ENCODE measurements around the gene VAMP2.

The VAMP2 gene

GRCh38 chr17:8154608-8155155, 8.1 kb downstream of the VAMP2 start:
- Histone ChIP-seq H3K4me3 (ENCODE audit: insufficient read depth, low read length, poor library complexity, severe bottlenecking) (no peak overlapping the region), H3K4me2 (ENCODE audit: low read depth, low read length, poor library complexity, severe bottlenecking) (no peak overlapping the region), H3F3A (ENCODE audit: insufficient read depth) (peaks cover 8% of the 10 kb centered on the region; the same call in 1 of the 2 replicates), H3K27ac (ENCODE audit: low read depth, low read length) (no peak overlapping the region), H3K9me3 (ENCODE audit: insufficient read depth, low read length) (no peaks in the 10 kb centered on the region), H3K79me2 (ENCODE audit: insufficient read depth, low read length) (peaks cover 8% of the 10 kb centered on the region; the same call in 1 of the 2 replicates), H4K20me1 (ENCODE audit: low read depth, low read length) (no peaks in the 10 kb centered on the region), H3K36me3 (ENCODE audit: low read length) (no peaks in the 10 kb centered on the region), H3K9me2 (replicated peaks; ENCODE audit: insufficient read depth, low read length) (no peaks in the 10 kb centered on the region), H2AFZ (ENCODE audit: low read depth, low read length, severe bottlenecking) (no peak overlapping the region), H3K9ac (ENCODE audit: low read length) (no peak overlapping the region; the same call in 1 of the 2 replicates), H3K27me3 (ENCODE audit: low read length) (no peaks in the 10 kb centered on the region)
- TF ChIP-seq EZH2phosphoT487 (conservative IDR thresholded peaks at IDR 0.05; ENCODE audit: low read length) (no peak), CTCF (IDR thresholded peaks at IDR 0.05; ENCODE audit: insufficient read depth, low read length, poor library complexity, severe bottlenecking) (no peak)

- Histone ChIP-seq H3K9ac (ENCODE audit: low read length) (no peak overlapping the region; the same call in 1 of the 2 replicates), H3K79me2 (ENCODE audit: insufficient read depth, low read length) (peaks cover 8% of the 10 kb centered on the region; the same call in 1 of the 2 replicates), H3K9me3 (ENCODE audit: insufficient read depth, low read length) (no peaks in the 10 kb centered on the region), H3K36me3 (ENCODE audit: low read length) (no peaks in the 10 kb centered on the region), H3K4me3 (ENCODE audit: insufficient read depth, low read length, poor library complexity, severe bottlenecking) (no peak overlapping the region), H3K27ac (ENCODE audit: low read depth, low read length) (no peak overlapping the region), H3K27me3 (ENCODE audit: low read length) (no peaks in the 10 kb centered on the region), H3F3A (ENCODE audit: insufficient read depth) (peaks cover 8% of the 10 kb centered on the region; the same call in 1 of the 2 replicates), H4K20me1 (ENCODE audit: low read depth, low read length) (no peaks in the 10 kb centered on the region), H3K4me2 (ENCODE audit: low read depth, low read length, poor library complexity, severe bottlenecking) (peak overlapping the region; percentile 35), H3K9me2 (replicated peaks; ENCODE audit: insufficient read depth, low read length) (no peaks in the 10 kb centered on the region), H2AFZ (ENCODE audit: low read depth, low read length, severe bottlenecking) (no peak overlapping the region)
- no peak for TF ChIP-seq EZH2phosphoT487 (conservative IDR thresholded peaks at IDR 0.05; ENCODE audit: low read length)
- TF ChIP-seq CTCF (IDR thresholded peaks at IDR 0.05; ENCODE audit: insufficient read depth, low read length, poor library complexity, severe bottlenecking), result no peak
Observed at GRCh38 chr17:8153957-8154607, 8.7 kb downstream of the VAMP2 start.

GRCh38 chr17:8153525-8153956, 9.2 kb downstream of the VAMP2 start:
- H3F3A ChIP-seq (ENCODE audit: insufficient read depth), result peaks cover 6% of the 10 kb centered on the region; the same call in 1 of the 2 replicates
- H3K4me3 ChIP-seq (ENCODE audit: insufficient read depth, low read length, poor library complexity, severe bottlenecking), result no peak overlapping the region
- H3K79me2 ChIP-seq (ENCODE audit: insufficient read depth, low read length), result peaks cover 8% of the 10 kb centered on the region; the same call in 1 of the 2 replicates
- no peaks in the 10 kb centered on the region for H3K36me3 ChIP-seq (ENCODE audit: low read length)
- H3K9me2 ChIP-seq (replicated peaks; ENCODE audit: insufficient read depth, low read length), result no peaks in the 10 kb centered on the region
- H3K9ac ChIP-seq (ENCODE audit: low read length), result no peak overlapping the region
- no peak overlapping the region for H3K4me2 ChIP-seq (ENCODE audit: low read depth, low read length, poor library complexity, severe bottlenecking)
- no peaks in the 10 kb centered on the region for H3K27me3 ChIP-seq (ENCODE audit: low read length)
- H3K9me3 ChIP-seq (ENCODE audit: insufficient read depth, low read length), result no peaks in the 10 kb centered on the region
- H2AFZ ChIP-seq (ENCODE audit: low read depth, low read length, severe bottlenecking), result no peak overlapping the region
- TF ChIP-seq CTCF (IDR thresholded peaks at IDR 0.05; ENCODE audit: insufficient read depth, low read length, poor library complexity, severe bottlenecking) (no peak), EZH2phosphoT487 (conservative IDR thresholded peaks at IDR 0.05; ENCODE audit: low read length) (no peak)
- no peaks in the 10 kb centered on the region for H4K20me1 ChIP-seq (ENCODE audit: low read depth, low read length)
- H3K27ac ChIP-seq (ENCODE audit: low read depth, low read length), result no peak overlapping the region
